HG02885 (cell line): ENCODE measurements around the gene AMOTL2.

Source experiments
- ATAC-seq: cut with Tn5 transposase; IDR thresholded peaks from one replicate; pipeline ENCODE4 v1.9.1; 2021; ENCODE audit warnings: mild to moderate bottlenecking; ENCODE audit not compliant: unreplicated experiment, poor library complexity

Gene AMOTL2

DNA sequence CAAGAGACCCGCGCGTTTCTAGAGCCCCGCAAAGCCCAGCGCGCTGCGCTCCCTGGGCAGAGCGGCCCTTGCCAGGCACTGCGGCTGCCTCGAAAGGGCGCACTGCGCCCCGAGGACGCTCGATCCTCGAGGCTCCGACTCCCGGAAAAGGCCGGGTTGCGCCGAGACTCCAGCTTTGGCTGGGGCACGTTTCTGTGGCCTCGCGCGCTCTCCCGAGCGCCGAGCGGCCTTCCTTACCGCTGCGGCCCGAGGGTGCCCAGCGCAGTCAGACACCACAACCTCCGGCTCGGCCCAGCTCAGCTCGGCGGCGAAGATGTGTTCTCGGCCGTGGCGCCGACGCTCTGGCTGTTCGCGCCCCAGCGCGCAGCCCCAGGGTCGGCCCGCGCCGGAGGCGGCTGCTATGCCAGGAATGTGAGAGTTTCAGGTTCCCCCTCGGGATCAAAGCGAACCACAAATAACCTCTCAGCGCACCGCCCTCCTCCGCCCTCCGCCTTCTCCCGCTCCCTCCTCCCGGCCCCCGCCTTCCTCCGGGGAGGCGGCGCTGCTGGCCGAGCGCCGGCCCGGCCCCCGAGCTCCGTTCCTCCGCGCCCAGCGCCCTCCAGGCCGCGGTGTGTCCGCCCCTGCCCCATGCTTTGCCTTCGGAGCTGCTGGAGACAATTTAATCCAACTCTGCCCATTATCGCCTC lies at the start of gene AMOTL2:
Gene AMOTL2, minus strand, starts transcription at position 343 of the 686 bp plus-strand sequence. CDS start 3,014 bp downstream, outside the sequence.
- peak; percentile 60 for ATAC-seq

DNA sequence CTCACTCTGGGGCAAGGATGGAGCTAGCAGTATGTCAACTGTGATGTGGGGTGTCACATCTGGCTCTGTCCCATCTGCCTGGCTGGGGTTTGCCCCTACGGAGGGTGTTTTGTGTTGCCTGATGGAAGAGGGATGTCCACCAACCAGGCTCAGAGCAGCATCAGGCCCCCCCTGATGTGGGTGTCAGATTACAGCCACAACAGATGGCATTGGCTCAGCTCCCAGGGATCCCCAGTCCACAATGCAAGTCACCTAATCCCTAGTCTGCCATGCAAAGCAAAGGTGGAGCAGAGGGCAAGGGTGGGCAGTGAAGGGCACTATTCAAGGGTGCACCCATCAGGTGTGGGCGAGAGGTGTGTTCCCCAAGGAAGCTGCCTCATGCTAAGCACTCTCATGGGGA lies 48.9 kb upstream of the AMOTL2 start:
- ATAC-seq = no peak

DNA sequence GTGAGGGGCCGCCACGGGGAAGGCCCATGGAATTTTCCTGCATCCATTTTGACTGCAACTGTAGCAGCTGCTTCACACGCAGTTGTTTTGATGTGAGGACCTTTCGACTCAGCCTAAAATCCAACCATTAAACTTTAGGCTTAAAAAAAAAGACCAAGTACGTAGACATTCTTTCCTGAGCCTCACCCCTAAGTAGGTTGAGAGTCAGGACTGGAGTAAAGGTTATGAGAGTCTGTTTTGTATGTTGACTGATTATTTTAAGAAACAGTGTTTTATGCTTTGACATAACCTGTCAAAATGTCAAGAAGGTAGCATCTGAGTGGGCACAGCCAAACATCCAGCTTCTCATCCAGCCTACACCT lies 45.7 kb upstream of the AMOTL2 start:
- ATAC-seq = no peak

DNA sequence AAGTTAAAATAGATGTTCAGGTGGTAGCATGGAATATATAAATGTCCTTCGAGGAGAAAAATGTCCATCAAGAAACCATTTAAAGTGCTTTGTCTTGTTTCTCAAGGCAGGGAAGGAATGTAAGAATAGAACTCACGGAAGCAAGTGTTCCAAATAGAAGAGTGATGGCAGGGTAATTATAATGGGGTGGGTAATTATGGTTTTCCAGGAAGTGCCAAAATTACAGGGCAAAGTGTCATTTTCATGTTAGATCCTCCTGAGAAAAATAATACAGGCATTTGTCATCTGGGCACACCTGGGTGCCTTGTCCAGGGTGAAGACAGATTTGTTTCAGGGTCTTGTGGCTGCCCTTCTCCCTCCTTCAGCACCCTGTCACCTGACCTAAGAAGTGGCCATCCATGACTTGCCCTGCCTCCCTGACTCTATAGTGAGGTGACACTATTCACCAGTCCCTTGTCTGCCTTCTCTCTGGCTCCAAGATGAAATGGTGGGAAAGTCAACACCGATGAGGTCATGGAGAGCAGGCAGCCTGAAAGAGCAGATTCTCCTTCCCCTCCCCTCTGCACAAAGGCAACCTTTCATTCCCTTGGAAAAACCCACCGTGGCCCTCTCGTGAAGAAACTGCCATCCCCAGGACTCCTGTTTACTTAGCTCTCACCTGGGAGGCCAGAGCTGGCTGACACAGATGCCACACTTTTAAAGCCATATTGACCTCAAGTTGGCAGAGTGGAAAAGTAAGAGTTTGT lies 45.1 kb upstream of the AMOTL2 start:
- ATAC-seq = no peak

DNA sequence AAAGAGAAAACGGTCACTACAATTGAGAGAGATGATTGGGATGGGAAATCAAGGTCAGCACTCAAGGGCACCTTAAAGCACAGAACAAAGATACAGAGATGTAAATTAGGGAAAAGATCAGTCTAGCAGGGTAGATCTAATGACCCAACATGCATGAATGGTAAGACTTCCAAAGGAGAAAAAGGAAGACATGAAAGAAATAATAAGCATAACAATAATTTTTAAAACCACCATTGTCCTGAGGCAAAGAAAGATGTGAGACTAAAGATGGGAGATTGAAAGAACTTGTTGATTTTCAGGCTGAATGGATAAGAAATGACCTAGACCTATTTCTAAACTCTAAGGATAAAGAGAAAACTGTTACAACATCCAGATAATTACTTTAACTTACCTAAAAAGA lies 34.8 kb upstream of the AMOTL2 start:
- ATAC-seq = no peak

DNA sequence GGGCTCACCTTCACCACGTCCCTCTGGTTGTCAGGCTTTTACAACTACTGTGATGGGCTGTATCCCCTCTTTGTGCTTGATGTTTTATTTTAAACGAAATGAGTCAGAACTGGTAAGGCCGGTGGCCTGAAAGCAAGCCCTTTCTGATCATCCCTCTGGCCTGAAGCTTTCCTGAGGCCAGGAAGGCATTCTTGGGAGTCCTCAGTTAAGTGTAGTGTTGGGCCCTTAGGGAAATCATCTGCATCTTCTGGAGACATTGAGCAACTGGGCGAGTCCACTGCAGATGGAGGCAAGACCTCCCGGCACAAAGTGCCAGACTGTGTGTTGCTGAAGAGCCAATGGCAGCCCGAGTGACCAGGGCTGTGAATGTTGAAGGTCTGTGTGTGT lies 33.0 kb upstream of the AMOTL2 start:
- no peak for ATAC-seq

DNA sequence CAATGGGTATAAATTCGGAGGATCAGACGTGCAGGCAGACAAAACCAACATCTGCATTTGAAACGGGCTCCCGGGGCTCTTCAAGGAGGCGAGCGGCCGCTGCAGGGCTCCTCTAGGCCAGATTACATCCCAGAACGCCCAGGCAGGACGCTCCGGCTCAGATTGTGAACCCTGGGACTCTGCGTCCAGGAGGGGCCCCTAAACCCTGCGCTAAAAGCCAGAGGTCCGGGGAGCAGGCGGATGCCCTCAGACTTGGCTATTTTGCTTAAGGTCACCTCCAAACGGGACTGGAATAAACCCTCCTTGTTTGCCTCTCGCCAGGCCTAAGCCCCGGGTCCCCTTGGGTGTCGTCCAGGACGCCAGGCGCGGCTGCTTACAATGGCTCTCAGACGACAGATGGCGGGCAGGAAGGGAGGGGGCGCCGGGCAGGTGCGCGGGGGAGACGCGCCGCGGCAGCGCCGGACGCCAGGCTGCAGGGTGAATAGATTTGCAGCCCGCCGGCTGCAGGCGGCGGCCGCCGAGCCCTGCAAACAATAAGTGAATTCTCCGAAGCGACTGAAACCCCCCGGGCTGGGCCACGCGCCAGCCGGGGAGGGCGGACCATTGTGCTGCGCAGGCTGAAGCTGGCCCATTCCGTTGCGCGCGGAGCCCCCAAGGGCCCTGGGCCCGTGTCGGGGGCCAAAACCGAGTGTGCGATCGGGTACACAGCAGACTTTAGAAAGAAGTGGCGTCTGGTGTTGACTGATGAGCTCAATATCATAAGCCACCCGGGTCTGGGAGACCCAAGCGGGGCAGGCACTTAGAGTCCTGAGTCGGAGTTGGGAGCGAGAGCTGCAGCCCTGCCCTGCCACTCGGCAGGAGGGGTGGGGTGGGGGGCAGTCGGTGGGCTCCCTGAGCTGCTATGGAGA lies 32.3 kb upstream of the AMOTL2 start:
- ATAC-seq = no peak

DNA sequence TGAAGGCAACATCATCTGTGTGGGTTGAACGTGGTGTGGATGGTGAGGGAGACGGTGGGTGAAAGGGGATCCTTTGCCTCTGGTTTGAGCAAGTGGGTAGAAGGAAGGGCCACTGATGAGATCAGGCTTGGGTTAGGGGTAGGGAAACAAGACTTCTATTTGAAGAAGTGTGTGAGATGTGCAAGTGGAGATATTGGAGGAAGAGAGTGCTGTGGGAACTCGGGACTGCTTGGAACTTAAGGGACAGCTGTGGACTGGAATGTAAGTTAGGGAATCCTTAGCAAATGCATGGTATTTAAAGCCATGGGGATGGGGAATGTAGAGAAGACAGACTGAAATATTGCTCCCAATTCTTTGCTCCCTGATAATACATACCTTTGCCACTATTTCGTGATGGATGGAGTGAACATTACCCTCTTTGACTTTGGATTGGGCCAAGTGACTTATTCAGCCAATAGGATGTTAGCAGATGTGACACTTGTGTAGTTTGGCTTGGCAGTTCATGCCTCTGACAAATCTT lies 30.2 kb upstream of the AMOTL2 start:
- no peak for ATAC-seq

DNA sequence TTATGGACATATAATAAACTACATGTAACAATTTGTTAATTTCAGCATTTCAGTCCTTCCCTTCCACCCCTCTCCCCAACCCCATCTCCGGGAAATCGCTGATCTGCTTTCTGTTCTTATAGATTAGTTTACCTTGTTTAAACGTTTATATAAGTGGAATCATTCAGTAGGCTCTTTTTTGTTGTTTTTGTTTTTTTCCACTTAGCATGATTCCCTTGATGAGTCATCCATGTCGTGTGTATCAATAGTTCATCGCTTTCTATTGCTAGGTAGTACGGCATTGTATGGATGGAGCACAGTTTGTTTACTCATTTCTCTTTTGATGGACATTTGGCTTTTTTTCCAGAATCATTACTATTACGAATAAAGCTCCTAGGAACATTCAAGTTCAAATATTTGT lies 23.5 kb upstream of the AMOTL2 start:
- no peak for ATAC-seq

DNA sequence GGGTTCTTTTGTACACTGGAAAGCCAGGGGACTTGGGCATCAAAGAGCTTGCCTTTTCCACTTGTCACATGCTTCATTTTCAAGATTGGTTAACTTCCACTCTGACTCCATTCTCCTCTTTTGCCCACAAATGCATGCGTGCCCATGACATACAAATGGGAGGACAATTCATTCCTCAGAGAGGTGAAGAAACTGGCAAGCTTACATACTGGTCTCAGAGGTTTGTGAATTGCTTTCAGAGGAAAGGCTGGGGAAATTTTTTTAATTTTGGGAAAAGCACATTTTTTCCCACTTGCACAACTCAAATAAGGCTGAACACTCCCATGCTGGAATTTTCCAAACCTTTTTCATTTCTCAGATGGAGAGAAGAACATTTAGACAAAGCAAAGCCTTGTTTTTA lies 20.9 kb upstream of the AMOTL2 start:
- no peak for ATAC-seq

DNA sequence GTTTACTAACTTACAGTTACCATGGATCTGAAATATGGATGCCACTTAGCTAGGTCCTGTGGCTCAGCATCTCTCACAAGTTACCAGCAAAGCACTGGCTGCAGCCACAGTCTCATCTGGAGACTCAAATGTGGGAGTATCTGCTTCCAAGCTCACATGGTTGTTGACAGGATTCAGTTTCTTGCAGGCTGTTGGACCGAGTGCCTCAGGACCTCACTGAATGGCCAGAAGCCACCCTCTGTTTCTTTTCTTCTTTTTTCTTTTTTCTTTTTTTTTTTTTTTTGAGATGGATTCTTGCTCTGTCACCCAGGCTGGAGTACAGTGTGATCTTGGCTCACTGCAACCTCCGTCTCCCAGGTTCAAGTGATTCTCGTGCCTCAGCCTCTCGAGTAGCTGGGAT lies 20.1 kb upstream of the AMOTL2 start:
- ATAC-seq = no peak

DNA sequence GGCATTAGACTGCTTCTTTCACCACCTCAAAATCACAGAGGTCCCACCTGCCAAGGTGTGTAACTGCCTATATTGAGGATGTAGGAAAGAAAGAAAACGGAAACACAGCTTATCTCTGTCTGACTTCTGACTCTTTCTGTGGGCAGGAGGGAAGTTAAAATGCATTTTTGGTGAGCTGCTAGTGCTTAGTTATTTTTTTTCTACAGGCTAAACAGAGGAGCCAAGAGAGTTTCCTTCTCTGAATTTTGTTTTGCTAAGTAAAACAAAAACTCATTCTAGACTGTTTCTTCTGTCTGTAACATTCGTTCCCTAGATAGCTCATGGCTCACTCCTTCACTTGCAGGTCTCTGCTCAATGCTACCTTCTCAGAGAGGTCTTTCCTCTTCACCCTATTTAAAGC lies 18.8 kb upstream of the AMOTL2 start:
- no peak for ATAC-seq

DNA sequence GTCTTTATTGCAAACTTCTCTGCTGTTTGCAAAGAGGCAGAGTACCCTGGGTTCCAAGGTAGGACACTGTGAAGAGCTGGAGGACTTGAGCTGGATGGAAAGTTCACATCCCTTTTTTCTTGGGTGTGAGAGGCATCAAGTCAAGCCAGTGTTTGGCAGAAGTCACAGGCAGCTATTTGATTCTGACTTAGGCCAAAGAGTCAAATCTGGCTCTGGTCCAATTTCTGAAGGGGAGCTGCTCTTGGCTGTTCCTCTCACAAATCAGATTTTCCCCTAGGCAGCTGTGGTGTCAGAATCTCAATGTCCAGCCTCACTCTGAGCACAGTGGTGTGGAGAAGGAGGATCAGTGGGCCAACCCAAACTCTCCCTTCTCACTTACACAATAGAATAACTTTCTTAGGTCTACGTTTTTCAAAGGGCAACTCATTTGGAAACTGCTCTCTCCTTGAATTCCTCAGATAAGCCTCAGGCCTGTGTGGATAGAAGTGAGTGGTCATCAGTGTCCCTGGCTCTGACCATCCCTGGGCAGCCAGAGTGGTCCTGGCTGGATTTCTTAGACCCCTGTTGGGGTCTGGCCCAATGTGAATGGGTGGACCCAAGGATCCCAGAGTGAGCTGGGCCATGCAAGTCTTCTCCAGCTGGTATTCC lies 18.2 kb upstream of the AMOTL2 start:
- ATAC-seq = no peak

DNA sequence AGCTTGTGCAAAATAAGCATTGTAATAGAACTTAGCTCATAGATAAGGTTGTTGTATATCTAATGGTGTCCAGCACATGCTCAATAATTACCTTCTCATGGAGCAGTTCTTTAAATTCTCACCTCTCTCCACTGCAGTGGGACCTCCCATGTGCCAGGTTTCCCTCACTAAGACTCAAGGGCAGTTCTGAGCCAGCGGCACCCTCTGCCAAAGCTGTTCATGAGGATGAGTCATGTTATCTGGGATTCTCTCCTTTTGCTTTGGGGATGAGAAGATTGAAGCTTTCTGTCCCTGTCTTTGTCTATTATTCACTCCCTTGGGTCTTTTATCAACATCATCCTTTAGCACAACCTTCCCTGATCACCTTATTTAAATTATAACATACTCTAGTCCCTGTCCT lies 15.6 kb upstream of the AMOTL2 start:
- no peak for ATAC-seq

DNA sequence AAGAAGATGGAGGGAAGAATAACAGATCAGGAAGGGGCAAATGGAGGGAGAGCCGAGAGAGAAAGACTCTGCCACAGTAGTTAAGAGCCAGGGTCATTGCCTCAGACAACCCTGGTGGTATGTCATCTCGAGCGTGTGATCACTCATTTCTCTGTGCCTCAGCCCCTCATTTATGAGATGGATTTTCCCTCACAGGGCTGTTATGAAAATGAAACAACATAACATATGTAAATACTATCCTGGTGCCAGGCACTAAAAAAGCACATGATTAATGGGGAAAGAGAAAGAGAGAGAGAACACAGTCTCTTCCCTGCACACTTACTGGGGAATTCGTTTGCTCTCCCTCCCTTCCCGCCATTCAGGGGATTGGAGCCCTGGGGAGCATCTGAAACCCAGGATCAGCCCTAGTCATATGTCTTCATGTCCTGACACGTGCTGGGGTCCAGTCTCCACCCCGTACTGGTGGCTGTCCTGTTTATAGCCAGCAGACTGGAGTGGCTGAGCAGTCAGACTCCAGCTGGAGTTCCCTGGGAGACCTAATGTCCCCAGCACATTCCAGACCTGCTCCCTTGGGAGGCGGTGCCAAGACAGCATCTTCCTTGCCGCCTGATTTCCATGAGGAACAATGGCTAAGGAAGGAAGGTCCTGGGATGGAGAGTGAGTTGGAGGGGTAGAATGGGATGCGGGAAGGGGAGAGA lies 14.7 kb upstream of the AMOTL2 start:
- no peak for ATAC-seq

DNA sequence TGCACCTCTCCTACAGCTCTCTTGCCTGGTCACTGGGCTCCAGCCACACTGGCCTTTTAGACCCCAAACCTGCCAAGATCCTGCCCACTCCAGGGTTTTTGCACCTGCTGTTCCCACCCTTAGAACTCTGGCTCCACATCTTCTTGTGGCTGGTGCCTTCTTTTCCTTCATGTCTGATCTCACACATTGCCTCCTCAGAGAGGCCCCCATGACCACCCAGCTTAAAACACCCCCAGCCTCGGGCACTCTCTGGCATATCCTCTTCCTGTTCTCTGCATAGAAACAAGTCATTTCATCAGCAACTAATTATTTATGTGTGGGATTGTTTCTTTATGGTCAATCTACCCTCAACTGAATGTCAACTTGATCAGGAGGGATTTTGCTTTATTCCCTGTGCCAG lies 14.0 kb upstream of the AMOTL2 start:
- ATAC-seq = no peak

DNA sequence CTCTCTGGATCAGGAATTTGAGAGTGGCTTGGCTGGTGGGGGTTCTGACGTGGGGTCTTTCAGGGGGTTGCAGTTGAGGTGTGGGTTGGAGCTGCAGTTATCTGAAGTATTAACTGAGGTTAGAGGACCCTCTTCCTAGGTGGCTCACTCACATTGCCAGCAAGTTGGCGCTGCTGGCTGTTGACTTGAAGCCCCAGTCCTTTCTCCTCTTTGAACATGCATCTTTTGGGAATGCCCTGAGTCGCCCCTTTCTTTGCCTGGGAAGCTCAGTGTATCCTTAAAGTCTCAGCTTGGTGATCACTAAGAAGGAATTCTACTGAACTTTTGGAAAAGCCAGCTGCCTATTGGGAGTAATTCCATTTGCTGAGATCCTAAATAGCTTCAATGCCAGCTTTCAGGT lies 13.0 kb upstream of the AMOTL2 start:
- ATAC-seq = no peak

DNA sequence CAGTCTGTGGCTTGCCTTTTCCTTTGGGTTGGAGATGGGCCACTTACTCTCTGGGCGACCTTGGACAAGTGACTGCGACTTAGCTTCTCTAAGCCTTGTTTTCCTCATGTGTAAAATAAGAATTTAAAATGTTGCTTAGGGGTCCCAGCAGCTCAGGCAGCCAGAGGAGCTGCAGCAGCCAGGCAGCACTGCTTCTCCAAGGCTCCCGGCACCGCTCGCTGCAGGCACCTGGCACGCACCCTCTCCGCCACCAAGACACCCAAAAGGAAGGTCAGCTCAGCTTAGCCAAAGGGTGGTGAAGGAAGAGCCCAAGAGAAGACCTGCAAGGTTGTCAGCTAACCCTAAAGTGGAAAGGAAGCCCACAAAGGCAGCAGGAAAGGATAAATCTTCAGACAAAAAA lies 10.7 kb upstream of the AMOTL2 start:
- ATAC-seq = no peak

DNA sequence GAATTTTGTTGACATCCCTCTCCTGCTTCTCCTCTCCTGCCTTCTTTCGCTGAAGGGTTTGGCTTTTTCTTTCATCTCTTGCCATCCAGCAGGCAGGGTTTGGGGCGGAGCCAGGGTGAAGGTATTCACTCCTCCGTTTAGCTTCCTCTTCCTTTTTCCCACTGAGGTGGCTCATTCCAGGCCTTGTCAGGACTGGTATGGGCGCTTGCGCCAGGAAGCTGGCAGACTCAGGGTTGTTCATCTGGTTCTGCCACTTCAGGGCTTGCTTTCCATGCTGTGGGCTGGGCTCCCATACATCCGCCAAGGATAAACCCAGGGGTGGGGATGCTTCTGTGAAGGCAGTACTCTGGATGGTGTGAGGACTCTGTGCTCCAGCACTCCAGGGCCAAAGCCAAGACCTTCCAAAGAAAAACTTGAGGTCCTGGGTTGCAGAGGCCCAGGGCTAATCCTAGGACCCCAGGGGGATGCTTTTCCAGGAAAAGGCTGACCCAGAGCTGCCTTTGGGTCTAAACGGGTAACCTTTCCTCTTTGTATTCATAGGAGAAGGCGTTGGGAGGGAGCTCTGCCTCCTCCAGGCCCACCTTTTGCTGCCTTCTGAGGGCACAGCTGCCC lies 7.7 kb upstream of the AMOTL2 start:
- no peak for ATAC-seq
